Esophagus muscularis mucosa (tissue), 4 donors: ENCODE data around the gene PTPRU. TPM values are rescaled to one million over a fixed set of nuclear protein-coding genes. Genes with fewer than 3 reads are reported as not detected.

Experiments used
- DNase-seq: peaks from one replicate; pipeline ENCODE4 v3.0.0-alpha.2; 2017; ENCODE audit errors: extremely low spot score
- H3K27ac ChIP-seq, 4 donors: fragments of 200-600 bp; sonication (generic); replicated peaks in 1 of 4; 1 replicate in 3 of 4; 2 replicates in 1 of 4; pipeline ENCODE4 v1.5.1; 2016 to 2019; ENCODE audit warnings: mild to moderate bottlenecking in 1 of 4
- H3K27me3 ChIP-seq, 4 donors: fragments of 200-600 bp; sonication (generic); one replicate each; pipeline versions ENCODE4 v1.5.1 to v1.6.0; 2016 to 2019
- H3K36me3 ChIP-seq, 4 donors: fragments of 200-600 bp; sonication (generic); one replicate each; pipeline ENCODE4 v1.5.1; 2016 to 2019
- H3K4me1 ChIP-seq, 4 donors: fragments of 200-600 bp; sonication (generic); one replicate each; pipeline ENCODE4 v1.5.1; 2016 to 2019
- H3K4me3 ChIP-seq, 4 donors: fragments of 200-600 bp; sonication (generic); 1 replicate in 2 of 4; 2 replicates in 2 of 4; pipeline ENCODE4 v1.5.1; 2016 to 2019; ENCODE audit warnings: mild to moderate bottlenecking in 4 of 4, moderate library complexity in 1 of 4
- H3K9me3 ChIP-seq, 4 donors: fragments of 200-600 bp; sonication (generic); 1 replicate in 3 of 4; 2 replicates in 1 of 4; pipeline ENCODE4 v1.5.1; 2016 to 2019
- CTCF ChIP-seq, 3 experiments: fragments of 200-600 bp in 2 of 3; fragments of 450-650 bp in 1 of 3; sonication (generic) in 2 of 3; IDR thresholded peaks; one replicate each; pipeline ENCODE4 v1.5.1; 2017 to 2019; ENCODE audit warnings: antibody characterized with exemption in 3 of 3, mild to moderate bottlenecking in 2 of 3, moderate library complexity in 1 of 3
- EP300 ChIP-seq: sonication (generic); formaldehyde crosslinking; IDR thresholded peaks from one replicate; pipeline ENCODE4 v1.6.1; 2017; ENCODE audit warnings: antibody characterized with exemption
- POLR2A ChIP-seq: fragments of 450-650 bp; IDR thresholded peaks from one replicate; pipeline ENCODE4 v1.6.1; 2017; ENCODE audit warnings: antibody characterized with exemption, moderate library complexity, mild to moderate bottlenecking, low read depth
- POLR2AphosphoS5 ChIP-seq, 2 donors: sonication (generic); formaldehyde crosslinking; IDR thresholded peaks; one replicate each; pipeline ENCODE4 v1.6.1; 2017; ENCODE audit warnings: antibody characterized with exemption in 2 of 2
- WGBS: methylation state at CpG from one replicate; pipeline ENCODE4 v1.1.5; 2018; 5-methylcytosine and 5-hydroxymethylcytosine counted together
- intact Hi-C: fragments of 100-400 bp; cut with DNase I; formaldehyde crosslinking; loops from one replicate; pipeline ENCODE4 v1.15.1; 2023
- total RNA-seq, 4 donors: library from RNA; depleted of rRNA; stranded (reverse); fragments of >200 nt; gene quantifications; one replicate each; pipeline versions ENCODE4 v1.1.0 to v1.2.1, GENCODE V29; 2016

PTPRU gene
- total RNA-seq, 4 donors from 2014 or later = 19.5 to 32.7 (median 27.5) TPM

- peaks cover 0 to 57% (median 0%) of the 10 kb centered on the region in 4 donors for H3K27me3 ChIP-seq
These were observed 108.0 kb downstream of the PTPRU start for GRCh38 chr1:29344336-29344735.

GRCh38 chr1:29346576-29346975 is 110.3 kb downstream of the PTPRU start:
- intact Hi-C loops = no loop called here
- no peak for TF ChIP-seq CTCF (IDR thresholded peaks at IDR 0.05)
- TF ChIP-seq POLR2AphosphoS5 (IDR thresholded peaks at IDR 0.05) = no peak
- no peak for TF ChIP-seq EP300
- TF ChIP-seq POLR2A = no peak
- DNase-seq = no peak
- Histone ChIP-seq H3K27ac (no peak overlapping the region), H3K36me3 (no peaks in the 10 kb centered on the region), H3K4me3 (no peak overlapping the region), H3K4me1 (no peaks in the 10 kb centered on the region), H3K27me3 (peaks cover 0 to 63% (median 0%) of the 10 kb centered on the region in 4 donors), H3K9me3 (no peaks in the 10 kb centered on the region)
- WGBS = 71% methylated on average over 2 of the region's 2 CpGs

More at GRCh38 chr1:29344336-29344735, 108.0 kb downstream of the PTPRU start:
- WGBS = 14% methylated on average over 4 of the region's 9 CpGs
- no peaks in the 10 kb centered on the region for H3K4me1 ChIP-seq
- TF ChIP-seq POLR2AphosphoS5 (IDR thresholded peaks at IDR 0.05) = no peak
- TF ChIP-seq POLR2A = no peak
- TF ChIP-seq CTCF (IDR thresholded peaks at IDR 0.05) = no peak
- TF ChIP-seq EP300 = no peak
- DNase-seq = no peak
- no peak overlapping the region for H3K27ac ChIP-seq
- no peaks in the 10 kb centered on the region for H3K9me3 ChIP-seq
- intact Hi-C loops = no loop called here
- no peak overlapping the region for H3K4me3 ChIP-seq
- H3K36me3 ChIP-seq = no peaks in the 10 kb centered on the region

- 82% methylated on average over 23 of the region's 23 CpGs for WGBS
- peaks cover 0 to 59% (median 0%) of the 10 kb centered on the region in 4 donors for H3K27me3 ChIP-seq
- TF ChIP-seq POLR2A (no peak), CTCF (IDR thresholded peaks at IDR 0.05) (no peak), EP300 (no peak), POLR2AphosphoS5 (IDR thresholded peaks at IDR 0.05) (no peak)
- H3K9me3 ChIP-seq = no peaks in the 10 kb centered on the region
- no peak overlapping the region for H3K27ac ChIP-seq
- DNase-seq = no peak
- intact Hi-C loops = no loop called here
- no peak overlapping the region for H3K4me3 ChIP-seq
- H3K36me3 ChIP-seq = no peaks in the 10 kb centered on the region
- no peaks in the 10 kb centered on the region for H3K4me1 ChIP-seq
These were observed 113.7 kb downstream of the PTPRU start for GRCh38 chr1:29349871-29350491.

GRCh38 chr1:29352719-29353420 is 116.5 kb downstream of the PTPRU start:
- no peak overlapping the region for H3K4me3 ChIP-seq
- 84% methylated on average over 4 of the region's 4 CpGs for WGBS
- no peaks in the 10 kb centered on the region for H3K4me1 ChIP-seq
- peaks cover 0 to 72% (median 0%) of the 10 kb centered on the region in 4 donors for H3K27me3 ChIP-seq
- intact Hi-C loops = no loop called here
- no peaks in the 10 kb centered on the region for H3K9me3 ChIP-seq
- H3K36me3 ChIP-seq = no peaks in the 10 kb centered on the region
- TF ChIP-seq CTCF (IDR thresholded peaks at IDR 0.05) = no peak
- TF ChIP-seq POLR2AphosphoS5 (IDR thresholded peaks at IDR 0.05) = no peak
- no peak for TF ChIP-seq EP300
- no peak for TF ChIP-seq POLR2A
- H3K27ac ChIP-seq = no peak overlapping the region
- no peak for DNase-seq
